GM23248 (cell line): ENCODE data around the gene ZEB2. TPM values are rescaled to one million over a fixed set of nuclear protein-coding genes. Genes with fewer than 3 reads are reported as not detected.

ENCODE experiments used
- DNase-seq: peaks from one replicate; pipeline ENCODE4 v3.0.0-alpha.2; 2015
- H2AFZ ChIP-seq: fragments of 200-600 bp; sonication (generic); 2 replicates; pipeline ENCODE4 v1.6.1; 2016; ENCODE audit warnings: antibody characterized with exemption
- H3F3A ChIP-seq: fragments of 200-600 bp; sonication (generic); 2 replicates; pipeline ENCODE4 v1.6.1; 2016; ENCODE audit warnings: mild to moderate bottlenecking, antibody characterized with exemption, mixed run types; ENCODE audit not compliant: insufficient read depth
- H3K27ac ChIP-seq: fragments of 200-600 bp; sonication (generic); 2 replicates; pipeline ENCODE4 v1.5.1; 2016; ENCODE audit warnings: mild to moderate bottlenecking
- H3K27me3 ChIP-seq: fragments of 200-600 bp; sonication (generic); replicated peaks from 2 replicates; pipeline ENCODE4 v1.6.1; 2016; ENCODE audit warnings: mild to moderate bottlenecking; ENCODE audit not compliant: insufficient read depth
- H3K36me3 ChIP-seq: fragments of 200-600 bp; sonication (generic); 2 replicates; pipeline ENCODE4 v1.6.1; 2016; ENCODE audit warnings: low read depth, mild to moderate bottlenecking
- H3K4me1 ChIP-seq: fragments of 200-600 bp; sonication (generic); 2 replicates; pipeline ENCODE4 v1.6.1; 2016; ENCODE audit warnings: mild to moderate bottlenecking; ENCODE audit not compliant: insufficient read depth
- H3K4me2 ChIP-seq: fragments of 200-600 bp; sonication (generic); one replicate; pipeline ENCODE4 v1.6.1; 2016; ENCODE audit warnings: mild to moderate bottlenecking; ENCODE audit not compliant: unreplicated experiment
- H3K4me3 ChIP-seq: fragments of 200-600 bp; sonication (generic); 2 replicates; pipeline ENCODE4 v1.5.1; 2016; ENCODE audit warnings: mild to moderate bottlenecking
- H3K79me2 ChIP-seq: fragments of 200-600 bp; sonication (generic); 2 replicates; pipeline ENCODE4 v1.6.1; 2016; ENCODE audit warnings: mild to moderate bottlenecking; ENCODE audit not compliant: insufficient read depth
- H3K9ac ChIP-seq: fragments of 200-600 bp; sonication (generic); 2 replicates; pipeline ENCODE4 v1.6.1; 2016; ENCODE audit warnings: mild to moderate bottlenecking
- H3K9me2 ChIP-seq: fragments of 200-600 bp; sonication (generic); 2 replicates; pipeline ENCODE4 v1.6.1; 2016; ENCODE audit warnings: mixed run types, mild to moderate bottlenecking, moderate library complexity; ENCODE audit not compliant: insufficient read depth
- H3K9me3 ChIP-seq: fragments of 200-600 bp; sonication (generic); one replicate; pipeline ENCODE4 v1.6.1; 2017; ENCODE audit warnings: low read depth
- H4K20me1 ChIP-seq: fragments of 200-600 bp; sonication (generic); 2 replicates; pipeline ENCODE4 v1.6.0; 2016; ENCODE audit not compliant: insufficient read depth
- EZH2 ChIP-seq: fragments of 200-600 bp; sonication (generic); IDR thresholded peaks from 2 replicates; pipeline ENCODE4 v1.6.1; 2018; ENCODE audit warnings: antibody characterized with exemption, mild to moderate bottlenecking; ENCODE audit not compliant: insufficient read depth, poor library complexity, severe bottlenecking
- EZH2phosphoT487 ChIP-seq: fragments of 200-600 bp; sonication (generic); IDR thresholded peaks from 2 replicates; pipeline ENCODE4 v1.6.1; 2018; ENCODE audit warnings: antibody characterized with exemption, moderate library complexity, mild to moderate bottlenecking, low read depth; ENCODE audit not compliant: insufficient read depth
- WGBS, 2 experiments: methylation state at CpG; one replicate each; pipeline ENCODE4 v1.1.6; 2015 to 2017; ENCODE audit warnings: low lambda C conversion rate in 2 of 2, low coverage in 1 of 2; ENCODE audit errors: missing lambda C conversion rate in 2 of 2; 5-methylcytosine and 5-hydroxymethylcytosine counted together
- in situ Hi-C: fragments of 300-500 bp; cut with MboI; formaldehyde crosslinking; loops from 2 replicates; pipeline ENCODE4 v1.15.0; 2020
- polyA plus RNA-seq: library from polyadenylated mRNA; unstranded; fragments of >200 nt; fragmentation: Nextera tagmentation; extraction: Ambion mirVana; gene quantifications from 2 replicates; pipeline ENCODE4 v1.2.1, GENCODE V29; 2016
- total RNA-seq: library from RNA; depleted of rRNA; stranded (reverse); fragments of >200 nt; shearing (Covaris generic); gene quantifications from 2 replicates; pipeline ENCODE4 v1.2.3, GENCODE V29; 2014

Gene ZEB2
- total and polyA plus RNA-seq, 2 experiments from 2014 or later = 26.2 to 46.8 TPM

- Histone ChIP-seq H3K36me3 (peaks cover 52% of the 10 kb centered on the region), H3K27ac (no peak overlapping the region), H3F3A (0 out of 2 replicates have a peak, but pooled peaks cover 5% of the 10 kb centered on the region), H3K9me3 (no peaks in the 10 kb centered on the region), H2AFZ (no peak overlapping the region), H3K4me3 (no peak overlapping the region), H3K4me1 (peaks cover 5% of the 10 kb centered on the region), H3K4me2 (no peak overlapping the region), H3K27me3 (no peaks in the 10 kb centered on the region), H3K9ac (no peak overlapping the region), H4K20me1 (no peaks in the 10 kb centered on the region), H3K79me2 (no peaks in the 10 kb centered on the region), H3K9me2 (no peaks in the 10 kb centered on the region)
- 90 to 91% methylated on average over 9 of the region's 9 CpGs for WGBS, 2 experiments
- in situ Hi-C loops = no loop called here
- no peak for DNase-seq
- TF ChIP-seq EZH2 (no peak), EZH2phosphoT487 (no peak)
Observed at GRCh38 chr2:144389930-144390311, 130.0 kb downstream of the ZEB2 start.

DNA sequence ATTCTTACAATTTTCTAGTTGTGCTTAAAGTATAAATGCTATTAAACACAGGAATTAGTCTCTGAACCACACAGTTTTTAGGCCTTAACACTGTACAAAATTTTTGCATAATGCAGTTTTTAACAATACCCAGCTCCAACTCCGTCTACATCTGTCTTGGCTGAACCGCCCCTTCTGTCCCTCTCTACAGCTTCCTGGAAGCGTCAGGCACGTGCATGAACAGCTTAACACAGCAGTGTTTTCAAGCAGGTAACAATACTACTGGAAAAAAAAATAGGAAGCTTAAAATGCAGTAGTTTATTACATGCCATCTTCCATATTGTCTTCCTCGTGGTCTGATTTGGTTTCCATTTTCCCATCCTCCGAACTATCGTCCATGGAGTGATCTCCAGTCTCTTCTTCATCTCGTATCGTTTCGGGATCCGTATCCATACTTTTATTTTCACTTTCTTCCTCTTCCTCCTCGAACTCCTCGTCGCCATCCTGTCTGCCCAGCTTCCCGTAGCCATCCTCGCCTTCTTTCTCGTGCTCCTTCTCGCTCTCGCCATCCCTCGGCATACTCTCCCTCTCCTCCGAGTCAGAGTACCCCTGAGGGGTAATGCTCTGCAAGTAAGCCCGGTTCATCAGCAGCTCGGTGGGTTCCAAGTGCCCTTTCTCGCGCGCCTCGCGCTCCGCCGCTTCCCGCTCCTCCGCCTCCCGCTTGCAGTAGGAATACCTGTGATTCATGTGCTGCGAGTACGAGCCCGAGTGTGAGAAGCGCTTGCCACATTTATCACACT is 130.6 kb downstream of the ZEB2 start:
- H3K4me1 ChIP-seq = peaks cover 5% of the 10 kb centered on the region
- in situ Hi-C loops = no loop called here
- H3K79me2 ChIP-seq = no peaks in the 10 kb centered on the region
- no peak overlapping the region for H3K4me2 ChIP-seq
- TF ChIP-seq EZH2phosphoT487 (no peak), EZH2 (no peak)
- H3K27ac ChIP-seq = no peak overlapping the region
- H4K20me1 ChIP-seq = no peaks in the 10 kb centered on the region
- no peaks in the 10 kb centered on the region for H3K27me3 ChIP-seq
- H3K9ac ChIP-seq = no peak overlapping the region
- H3K36me3 ChIP-seq = peaks cover 51% of the 10 kb centered on the region
- H3K4me3 ChIP-seq = no peak overlapping the region
- 0 out of 2 replicates have a peak, but pooled peaks cover 9% of the 10 kb centered on the region for H3F3A ChIP-seq
- WGBS, 2 experiments = 91% methylated on average over 36 to 37 of the region's 37 CpGs
- no peaks in the 10 kb centered on the region for H3K9me3 ChIP-seq
- H2AFZ ChIP-seq = no peak overlapping the region
- DNase-seq = no peak
- H3K9me2 ChIP-seq = no peaks in the 10 kb centered on the region

DNA sequence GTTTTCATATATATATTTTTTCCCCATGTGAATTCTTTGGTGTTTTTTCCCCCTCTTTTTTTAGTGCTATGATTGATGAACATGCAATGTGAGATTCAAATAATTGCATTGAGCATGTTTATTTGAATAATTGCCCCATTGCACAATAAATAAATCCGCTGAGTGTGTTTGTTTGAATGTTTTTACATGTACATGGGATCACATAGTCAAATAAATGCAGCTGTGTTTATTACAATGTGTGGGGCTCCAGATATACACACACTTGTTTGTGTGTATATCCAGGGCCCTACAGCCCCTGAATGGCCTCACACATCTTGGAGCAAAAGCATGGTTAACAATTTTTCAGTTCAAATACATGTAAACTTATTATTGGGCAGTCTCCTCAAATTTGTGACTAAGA is 134.5 kb downstream of the ZEB2 start:
- no peak for TF ChIP-seq EZH2
- TF ChIP-seq EZH2phosphoT487 = no peak
- peaks cover 36% of the 10 kb centered on the region for H3K36me3 ChIP-seq
- H3K27ac ChIP-seq = no peak overlapping the region
- H3K9me2 ChIP-seq = no peaks in the 10 kb centered on the region
- H2AFZ ChIP-seq = no peak overlapping the region
- no peaks in the 10 kb centered on the region for H3K4me1 ChIP-seq
- no peaks in the 10 kb centered on the region for H3K79me2 ChIP-seq
- H3K4me2 ChIP-seq = no peak overlapping the region
- H3K9ac ChIP-seq = no peak overlapping the region
- H3K4me3 ChIP-seq = no peak overlapping the region
- H3F3A ChIP-seq = peaks cover 23% of the 10 kb centered on the region; the same call in 1 of the 2 replicates
- H4K20me1 ChIP-seq = no peaks in the 10 kb centered on the region
- no peaks in the 10 kb centered on the region for H3K27me3 ChIP-seq
- WGBS, 2 experiments = 100% methylated on average over 1 of the region's 1 CpG
- in situ Hi-C loops = no loop called here
- H3K9me3 ChIP-seq = no peaks in the 10 kb centered on the region
- no peak for DNase-seq

DNA sequence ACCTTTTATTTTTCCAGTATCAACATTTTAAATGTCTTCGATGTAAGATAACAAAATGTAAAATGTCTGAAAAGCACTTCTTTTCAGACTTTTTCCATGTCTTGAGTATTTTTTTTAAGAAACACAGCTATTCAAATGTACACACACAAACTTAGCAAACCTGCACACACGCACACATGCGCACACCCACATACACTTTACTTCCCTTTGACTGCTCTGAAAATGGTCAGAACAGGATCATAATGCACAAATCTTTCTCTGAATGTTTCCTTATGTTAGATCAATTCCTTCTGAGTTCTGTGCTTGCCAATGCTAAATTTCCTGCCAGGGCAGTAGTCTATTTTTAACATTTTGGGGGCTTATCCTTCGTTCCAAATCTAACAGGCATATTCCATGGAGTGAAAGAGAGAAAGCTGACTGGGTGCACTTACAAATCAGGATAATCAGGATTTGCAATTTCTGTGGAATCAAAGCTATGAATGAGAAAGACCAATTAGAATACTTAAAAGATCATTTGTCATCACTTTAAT is 136.3 kb downstream of the ZEB2 start:
- peaks cover 23% of the 10 kb centered on the region for H3K36me3 ChIP-seq
- no peaks in the 10 kb centered on the region for H3K79me2 ChIP-seq
- H3K4me3 ChIP-seq = no peak overlapping the region
- H3K9me2 ChIP-seq = no peaks in the 10 kb centered on the region
- TF ChIP-seq EZH2phosphoT487 (no peak), EZH2 (no peak)
- no peaks in the 10 kb centered on the region for H3K4me1 ChIP-seq
- H3K27ac ChIP-seq = no peak overlapping the region
- H3K4me2 ChIP-seq = no peak overlapping the region
- no peaks in the 10 kb centered on the region for H3K9me3 ChIP-seq
- no peaks in the 10 kb centered on the region for H3K27me3 ChIP-seq
- no peak overlapping the region for H2AFZ ChIP-seq
- H3F3A ChIP-seq = peaks cover 30% of the 10 kb centered on the region; the same call in 1 of the 2 replicates
- WGBS, 2 experiments = 82 to 86% methylated on average over 4 of the region's 4 CpGs
- H4K20me1 ChIP-seq = no peaks in the 10 kb centered on the region
- in situ Hi-C loops = no loop called here
- no peak overlapping the region for H3K9ac ChIP-seq
- DNase-seq = no peak
